Epithelial cell of esophagus (primary cell): Measurements from ENCODE around the gene ACY1.

Experiments used
- DNase-seq: peaks from one replicate; pipeline ENCODE4 v3.0.0; 2010; ENCODE audit warnings: low read depth
- H3K4me3 ChIP-seq: 2 replicates; pipeline ENCODE4 v1.5.1; 2011; ENCODE audit warnings: mild to moderate bottlenecking, low read length, control low read depth
- TF ChIP-seq, protein P1 (sequence below): IDR thresholded peaks from 2 replicates; pipeline ENCODE4 v1.5.1; 2011; ENCODE audit warnings: low read depth, mild to moderate bottlenecking, low read length, control low read depth, inconsistent platforms; ENCODE audit not compliant: insufficient read depth; ENCODE audit errors: missing control alignments

ACY1 gene

DNA sequence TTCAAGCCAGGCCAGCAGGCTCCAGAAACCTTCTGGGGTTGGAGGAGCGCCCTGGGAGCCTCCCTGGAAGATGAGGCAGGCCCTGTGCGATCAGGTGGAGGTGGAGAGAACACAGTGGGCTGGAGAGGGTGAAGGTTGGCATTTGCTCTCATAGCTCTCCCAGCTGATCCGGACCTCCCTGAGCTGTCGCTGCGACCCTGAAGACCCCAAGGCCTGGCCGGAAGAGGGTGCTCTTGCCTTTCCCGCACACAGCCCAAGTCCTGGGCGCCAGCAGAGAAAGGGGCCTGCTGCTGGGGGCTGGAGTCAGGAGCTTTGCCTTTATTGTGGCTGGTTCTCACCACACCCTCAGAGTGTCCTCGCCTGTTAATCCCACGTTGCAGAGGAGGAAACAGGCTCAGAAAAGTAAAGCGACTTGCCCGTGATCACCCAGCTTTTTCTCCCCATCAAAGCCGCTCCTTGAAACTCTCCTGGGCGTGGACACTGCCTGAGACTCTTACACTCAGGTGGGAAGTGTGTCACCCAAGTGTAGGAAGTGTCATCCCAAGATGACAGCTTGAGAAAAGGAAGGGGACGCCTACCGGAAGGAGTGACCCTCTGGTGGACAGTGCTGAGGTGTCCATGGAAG is 20.9 kb downstream of the ACY1 start:
- TF ChIP-seq, protein P1, sequence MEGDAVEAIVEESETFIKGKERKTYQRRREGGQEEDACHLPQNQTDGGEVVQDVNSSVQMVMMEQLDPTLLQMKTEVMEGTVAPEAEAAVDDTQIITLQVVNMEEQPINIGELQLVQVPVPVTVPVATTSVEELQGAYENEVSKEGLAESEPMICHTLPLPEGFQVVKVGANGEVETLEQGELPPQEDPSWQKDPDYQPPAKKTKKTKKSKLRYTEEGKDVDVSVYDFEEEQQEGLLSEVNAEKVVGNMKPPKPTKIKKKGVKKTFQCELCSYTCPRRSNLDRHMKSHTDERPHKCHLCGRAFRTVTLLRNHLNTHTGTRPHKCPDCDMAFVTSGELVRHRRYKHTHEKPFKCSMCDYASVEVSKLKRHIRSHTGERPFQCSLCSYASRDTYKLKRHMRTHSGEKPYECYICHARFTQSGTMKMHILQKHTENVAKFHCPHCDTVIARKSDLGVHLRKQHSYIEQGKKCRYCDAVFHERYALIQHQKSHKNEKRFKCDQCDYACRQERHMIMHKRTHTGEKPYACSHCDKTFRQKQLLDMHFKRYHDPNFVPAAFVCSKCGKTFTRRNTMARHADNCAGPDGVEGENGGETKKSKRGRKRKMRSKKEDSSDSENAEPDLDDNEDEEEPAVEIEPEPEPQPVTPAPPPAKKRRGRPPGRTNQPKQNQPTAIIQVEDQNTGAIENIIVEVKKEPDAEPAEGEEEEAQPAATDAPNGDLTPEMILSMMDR = peak; percentile 52
- peak; percentile 49 for DNase-seq
- H3K4me3 ChIP-seq = no peak overlapping the region

DNA sequence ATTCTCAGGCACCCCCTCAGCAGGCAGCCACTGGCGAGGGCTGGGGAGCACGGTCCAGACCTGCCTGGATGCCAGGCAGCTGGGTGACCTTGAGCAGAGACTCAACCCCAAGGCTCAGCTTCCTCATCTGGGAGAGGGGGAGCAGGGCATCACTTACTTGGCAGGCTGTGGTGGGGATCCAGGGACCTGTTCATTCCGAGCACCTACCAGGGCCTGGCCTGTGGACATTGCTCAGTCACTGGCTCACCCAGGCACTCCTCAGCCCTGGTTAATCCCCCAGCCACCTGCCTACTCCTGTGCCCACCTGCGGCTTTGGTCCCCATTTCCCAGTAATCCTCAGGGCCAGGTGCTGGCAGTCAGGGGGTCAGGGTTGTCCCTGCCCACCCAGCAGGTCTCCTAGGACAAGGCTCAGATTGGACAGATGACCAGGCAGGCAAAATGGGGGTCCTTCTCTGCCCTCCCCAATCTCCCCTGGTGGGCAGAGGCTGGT is 21.6 kb downstream of the ACY1 start:
- DNase-seq = no peak
- no peak overlapping the region for H3K4me3 ChIP-seq

GRCh38 chr3:52005571-52005986 is 22.2 kb downstream of the ACY1 start:
- H3K4me3 ChIP-seq = no peak overlapping the region
- peak; percentile 74 for DNase-seq
- TF ChIP-seq, protein P1 = no peak

More for the DNA sequence above, 21.6 kb downstream of the ACY1 start:
- TF ChIP-seq, protein P1 = no peak

DNA sequence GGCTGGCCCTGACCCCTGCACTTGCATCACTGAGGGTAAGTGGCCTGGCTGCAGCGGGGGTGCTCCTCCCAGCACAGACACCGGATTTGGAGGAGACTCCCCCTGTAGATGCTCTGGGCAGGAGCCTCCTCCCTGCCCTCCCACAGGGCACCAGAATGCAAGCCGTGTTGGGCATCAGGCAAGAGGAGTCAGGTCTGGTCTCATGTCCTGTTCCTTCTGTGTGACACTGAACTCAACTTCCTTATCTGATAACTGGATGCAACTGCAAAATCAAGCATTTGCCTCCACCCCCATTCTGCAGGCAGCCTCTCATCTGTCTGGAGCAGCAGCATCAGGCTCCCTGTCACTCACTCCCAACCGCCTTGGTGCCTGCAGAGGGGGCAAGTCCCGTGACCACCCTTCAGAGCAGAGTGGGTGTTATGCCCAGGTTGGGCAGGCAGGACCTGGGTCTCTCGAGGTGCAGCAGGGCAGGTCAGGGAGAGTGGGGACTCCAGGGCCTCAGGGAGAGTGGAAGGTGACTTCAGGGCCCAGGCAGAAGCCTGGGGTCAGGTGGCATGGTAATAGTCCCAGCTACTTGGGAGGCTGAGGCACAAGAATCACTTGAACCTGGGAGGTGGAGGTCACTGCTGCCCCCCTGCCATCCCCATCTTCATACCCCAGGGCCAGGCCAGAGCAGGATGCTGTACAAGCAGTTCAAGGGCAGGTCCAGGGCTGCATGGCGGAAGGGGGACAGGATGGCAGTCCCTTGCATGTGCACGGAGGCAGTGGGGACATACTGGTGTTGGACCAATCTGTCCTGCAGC is 22.9 kb downstream of the ACY1 start:
- no peak overlapping the region for H3K4me3 ChIP-seq
- no peak for DNase-seq
- TF ChIP-seq, protein P1 = no peak

- no peak overlapping the region for H3K4me3 ChIP-seq
- no peak for DNase-seq
- TF ChIP-seq, protein P1 = no peak
These were observed 23.4 kb downstream of the ACY1 start for GRCh38 chr3:52006820-52007133.

DNA sequence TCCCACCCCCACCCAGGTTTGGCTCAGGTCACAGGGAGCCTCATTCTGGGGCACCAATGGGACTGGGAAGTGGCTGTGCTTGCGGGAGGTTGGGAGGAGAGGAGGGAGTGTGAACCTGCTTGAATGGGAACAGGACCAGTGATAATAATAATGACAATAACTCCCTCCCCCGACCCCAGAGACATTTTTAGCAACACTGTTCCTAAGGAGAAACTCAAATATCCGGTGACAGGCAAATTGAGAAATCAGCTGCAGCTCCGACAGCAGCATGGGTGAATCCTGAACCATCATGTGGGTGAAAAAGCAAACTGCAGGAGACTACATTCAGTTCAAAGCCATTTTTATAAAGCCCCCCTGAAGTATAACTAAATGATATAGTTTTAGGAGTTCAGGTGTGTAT is 24.0 kb downstream of the ACY1 start:
- no peak for DNase-seq

More for the DNA sequence above, 24.0 kb downstream of the ACY1 start:
- no peak overlapping the region for H3K4me3 ChIP-seq
- TF ChIP-seq, protein P1 = no peak
